HG03064 (cell line): ENCODE measurements around the gene ARMC2.
"Not testable (repeated sequence)": the region's sequence is repeated elsewhere in the genome, so short reads cannot be mapped to it uniquely, and the experiment has no call there.

Experiments used
- ATAC-seq: cut with Tn5 transposase; IDR thresholded peaks from one replicate; pipeline ENCODE4 v1.9.1; 2021; ENCODE audit warnings: low read depth; ENCODE audit not compliant: unreplicated experiment

The ARMC2 gene

DNA sequence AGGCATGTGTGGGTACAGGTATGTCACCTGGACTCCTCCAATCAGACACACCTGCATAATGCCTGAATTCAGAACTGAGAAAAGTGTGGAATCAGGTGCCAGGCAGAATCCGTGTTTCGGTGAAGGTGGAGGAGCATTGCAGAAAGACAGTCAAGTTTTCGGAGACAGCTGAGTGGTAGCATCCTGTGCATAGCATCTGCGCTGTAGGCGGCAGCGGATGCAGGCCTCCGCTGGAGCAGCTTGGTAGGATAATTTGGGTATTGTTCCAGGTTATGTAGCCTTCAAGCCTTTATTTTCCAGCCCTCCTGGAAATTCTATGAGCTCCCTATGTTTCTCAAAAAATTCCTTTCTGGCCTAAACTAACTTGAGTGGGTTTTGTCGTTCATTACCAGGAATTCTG, 15.5 kb upstream of the ARMC2 start:
- ATAC-seq = no peak

DNA sequence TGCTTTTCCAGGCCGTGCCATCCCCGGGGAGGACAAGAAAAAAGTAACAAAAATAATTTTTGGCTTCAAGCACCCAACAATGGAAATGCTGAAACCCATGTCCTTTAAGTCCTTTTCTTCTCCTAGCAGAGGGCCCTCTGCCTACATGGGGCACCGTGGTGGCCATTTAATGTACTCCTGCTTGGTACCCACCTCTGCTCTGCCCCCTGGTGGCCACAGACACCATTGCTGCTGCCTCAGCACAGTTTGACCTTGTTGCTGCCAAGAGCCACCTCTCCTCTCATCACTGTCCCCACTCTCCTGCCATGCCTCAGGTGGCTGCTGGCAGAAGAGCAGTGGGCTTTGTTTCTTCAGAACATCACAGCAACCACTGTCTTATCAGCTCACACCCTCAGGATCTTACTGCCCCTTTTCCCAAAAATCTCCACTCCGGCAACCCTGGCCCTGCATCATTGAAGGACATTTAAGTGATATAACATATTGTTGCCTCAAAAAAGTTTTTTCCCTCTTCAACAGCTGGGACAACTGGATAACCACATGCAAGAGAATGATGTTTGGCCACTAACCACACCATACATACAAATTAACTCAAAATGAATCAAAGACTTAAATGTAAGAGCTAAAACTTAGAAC, 12.9 kb upstream of the ARMC2 start:
- ATAC-seq = no peak

DNA sequence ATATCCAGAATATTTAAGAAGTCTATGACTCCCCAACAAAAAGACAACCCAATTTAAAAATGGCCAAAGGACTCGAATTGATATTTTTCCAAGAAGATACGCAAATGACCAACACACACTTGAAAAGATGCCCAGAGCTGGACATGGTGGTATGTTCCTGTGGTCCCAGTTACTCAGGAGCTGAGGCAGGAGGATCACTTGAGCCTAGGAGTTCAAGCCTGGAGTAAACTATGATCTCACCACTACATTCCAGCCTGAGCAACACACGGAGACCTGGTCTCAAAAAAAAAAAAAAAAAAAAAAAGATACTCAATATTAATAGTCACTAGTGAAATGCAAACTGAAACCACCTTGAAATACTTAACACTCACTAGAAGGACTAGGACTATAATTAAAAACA, 12.2 kb upstream of the ARMC2 start:
- no peak for ATAC-seq

DNA sequence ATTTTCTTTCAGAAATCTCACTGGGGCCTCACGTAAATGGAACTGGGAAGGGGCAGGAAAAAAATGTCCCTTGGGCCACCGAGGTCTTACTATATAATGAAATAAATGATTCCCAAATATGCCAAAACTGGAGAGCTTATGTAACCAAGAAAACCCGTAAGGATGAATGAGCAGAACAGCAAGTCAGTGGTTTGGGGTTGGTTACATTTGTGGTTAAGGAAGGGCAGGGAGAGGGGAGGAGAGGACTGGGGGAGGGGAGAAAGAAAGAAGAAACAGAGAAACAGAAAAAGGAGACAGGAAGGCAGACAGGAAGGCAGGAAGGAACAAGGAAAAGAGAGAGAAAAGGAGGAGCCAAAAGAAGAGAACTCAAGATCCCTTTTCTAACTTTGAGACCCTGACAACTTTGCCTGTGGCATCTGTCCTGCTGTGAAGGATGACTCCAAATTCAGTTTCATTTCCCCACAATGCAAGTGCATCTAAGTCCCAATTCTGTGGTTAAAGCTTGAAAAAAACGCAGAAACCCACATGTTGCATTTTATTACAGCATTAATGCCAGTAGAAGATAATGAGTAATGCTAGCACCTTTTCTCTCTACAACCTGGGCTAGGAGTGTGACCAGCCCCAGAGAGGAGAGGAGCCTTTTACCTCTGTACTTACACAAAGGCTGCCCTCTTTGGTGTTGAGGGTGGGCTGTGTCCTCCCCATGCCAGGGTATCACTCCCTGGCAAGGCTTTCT, 10.8 kb upstream of the ARMC2 start:
- ATAC-seq = no peak

DNA sequence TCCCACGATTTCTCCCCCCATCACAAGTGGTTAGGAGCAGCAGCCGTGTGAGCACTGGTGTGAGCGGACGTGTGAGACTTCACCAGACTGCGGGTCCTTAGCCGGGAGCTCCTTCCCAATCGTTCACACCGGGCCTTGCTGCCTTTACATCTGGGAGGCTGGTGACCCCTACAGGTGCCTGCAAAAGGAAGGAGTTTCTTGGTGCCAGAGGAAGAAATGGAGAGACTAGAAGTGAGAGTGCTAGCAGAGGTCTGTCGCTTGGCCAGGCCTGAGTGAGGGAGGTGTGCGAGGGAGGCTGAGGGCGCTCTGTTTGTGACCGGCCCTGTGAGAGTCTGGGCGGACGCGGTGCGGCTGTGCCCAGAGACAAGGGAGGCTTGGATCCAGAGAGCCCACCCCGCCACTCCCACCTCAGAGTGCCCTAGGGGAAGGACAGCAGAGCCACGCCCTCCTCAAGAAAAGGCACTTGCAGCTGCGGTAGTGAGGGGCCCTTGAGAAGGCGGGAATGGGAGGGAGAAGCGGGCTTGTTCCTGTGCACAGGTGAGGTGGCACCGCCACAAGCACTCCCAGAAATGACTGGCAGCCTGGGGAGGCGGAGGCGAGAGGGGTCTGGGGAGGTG, 10.0 kb upstream of the ARMC2 start:
- no peak for ATAC-seq

DNA sequence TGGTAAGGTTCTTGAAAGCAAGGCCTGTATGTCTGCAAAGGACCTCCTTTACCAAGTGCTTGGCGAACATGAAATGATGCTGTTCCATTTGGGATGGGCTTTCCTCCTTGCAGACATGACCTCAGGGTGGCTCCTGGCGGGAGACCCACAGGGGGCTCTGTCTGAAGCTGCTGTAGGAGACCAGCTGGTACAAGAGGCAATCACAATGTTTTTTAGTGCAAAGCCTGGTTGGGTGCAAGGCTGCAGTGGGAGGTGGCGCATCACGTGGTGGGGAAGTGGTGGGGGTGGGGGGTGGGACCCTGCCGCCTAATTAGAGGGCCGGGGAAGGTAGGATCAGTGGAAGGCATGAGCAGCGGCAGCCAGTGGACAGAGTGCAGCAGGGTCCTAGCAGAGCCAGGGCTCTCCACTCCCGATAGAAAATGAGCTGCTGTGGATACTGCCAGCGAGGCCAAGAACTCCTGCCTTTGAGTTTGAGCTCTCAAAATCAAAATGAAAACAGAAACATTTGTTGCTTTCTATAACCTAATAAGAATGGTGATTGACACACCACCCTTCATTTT, 9.1 kb upstream of the ARMC2 start:
- no peak for ATAC-seq

DNA sequence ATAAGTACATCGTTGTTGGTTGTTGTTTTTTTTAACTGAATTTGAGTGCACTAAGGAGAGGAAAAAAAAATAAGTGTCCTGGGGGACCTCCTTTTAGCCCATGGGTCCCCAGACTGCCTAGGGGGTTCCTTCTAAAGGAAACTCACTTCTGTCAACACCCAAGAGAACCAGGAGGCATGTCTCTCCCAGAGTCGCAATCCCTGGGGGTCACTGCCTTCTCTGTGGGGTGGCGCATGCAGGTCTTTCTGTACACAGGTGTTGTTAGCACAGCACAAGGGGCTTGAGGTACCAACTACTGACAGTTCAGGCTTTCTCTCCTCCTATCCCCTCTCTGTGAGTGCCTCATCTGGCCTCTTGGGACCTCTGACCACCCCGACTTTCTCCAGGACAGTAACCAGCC, 7.3 kb upstream of the ARMC2 start:
- no peak for ATAC-seq

DNA sequence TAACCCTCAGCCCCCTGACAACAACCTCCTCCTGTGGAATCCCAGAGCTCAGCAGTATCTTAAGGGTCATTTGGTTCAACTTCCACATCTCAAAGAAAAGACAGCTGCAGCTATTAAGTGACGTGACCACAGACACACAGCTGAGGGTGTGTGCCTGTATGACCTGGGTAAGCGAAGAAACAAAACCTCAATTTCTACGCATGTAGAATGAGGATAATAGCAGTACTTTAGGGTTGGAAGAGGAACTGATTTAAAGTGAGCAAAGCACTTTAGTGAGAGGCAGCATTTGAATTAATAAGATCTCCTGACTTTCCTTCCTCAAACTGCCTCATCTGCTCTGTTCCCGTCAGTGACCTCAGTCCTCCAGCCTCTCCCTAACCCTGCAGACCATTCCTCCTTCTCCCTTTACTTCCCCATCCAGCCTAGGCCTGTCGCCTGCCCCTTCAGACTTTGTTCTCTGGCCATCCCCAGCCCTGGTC, 6.8 kb upstream of the ARMC2 start:
- ATAC-seq = no peak

DNA sequence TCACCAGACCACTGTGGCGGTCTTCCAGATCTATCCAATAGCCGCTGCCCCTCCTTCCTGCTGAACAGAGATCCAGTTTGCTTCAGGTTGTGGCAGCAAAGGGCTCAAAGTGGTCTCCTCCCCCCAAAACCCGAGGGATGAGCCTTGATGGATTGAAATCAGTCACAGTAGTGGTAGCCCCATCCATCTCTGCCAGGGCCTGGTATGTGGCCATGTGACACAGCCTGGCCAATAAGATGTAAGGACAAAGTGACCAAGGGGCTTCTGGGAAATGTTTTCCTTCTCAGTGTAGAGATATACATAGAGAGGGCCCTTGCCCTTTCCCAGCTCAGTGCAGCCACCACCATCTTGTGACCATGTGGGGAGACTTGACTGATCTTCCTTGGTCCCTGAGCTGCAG, 4.1 kb upstream of the ARMC2 start:
- no peak for ATAC-seq

DNA sequence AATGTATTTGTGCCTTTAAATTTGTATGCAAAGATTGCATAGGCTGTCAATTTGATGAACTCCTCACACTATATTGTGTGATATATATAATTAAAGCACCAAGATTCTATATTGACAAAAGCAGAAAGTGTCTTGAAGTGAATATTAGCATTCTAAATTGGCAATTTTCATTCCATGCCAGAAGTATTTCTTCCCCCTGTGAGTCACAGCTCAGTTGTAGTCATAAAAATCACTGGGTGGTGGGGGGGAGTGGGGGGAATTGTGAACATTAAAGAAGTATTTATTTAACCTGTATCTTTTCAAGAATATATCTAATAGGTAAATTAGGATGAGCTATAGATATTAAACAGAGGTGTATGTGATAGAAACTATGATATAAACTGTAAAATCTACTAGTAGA, 3.1 kb upstream of the ARMC2 start:
- ATAC-seq = no peak

DNA sequence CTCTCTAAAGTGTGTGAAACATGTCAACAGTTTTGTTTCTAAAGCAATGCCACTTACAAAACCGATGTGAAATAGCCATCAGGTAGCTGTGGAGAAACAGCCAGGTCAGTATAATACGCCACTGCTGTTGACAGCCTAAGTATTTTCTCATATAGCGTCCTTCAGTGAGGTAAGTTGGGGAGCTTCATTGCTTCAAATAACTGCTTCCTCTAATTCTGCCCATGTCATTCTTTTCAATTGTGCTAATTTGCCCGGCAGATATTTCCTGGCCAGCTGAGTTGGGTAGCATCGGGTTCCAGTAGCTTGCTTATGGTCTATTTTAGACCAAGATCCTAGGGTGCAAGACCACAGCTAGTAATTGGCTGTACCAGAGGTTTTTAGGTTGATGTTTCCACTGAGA, 2.1 kb upstream of the ARMC2 start:
- ATAC-seq = no peak

DNA sequence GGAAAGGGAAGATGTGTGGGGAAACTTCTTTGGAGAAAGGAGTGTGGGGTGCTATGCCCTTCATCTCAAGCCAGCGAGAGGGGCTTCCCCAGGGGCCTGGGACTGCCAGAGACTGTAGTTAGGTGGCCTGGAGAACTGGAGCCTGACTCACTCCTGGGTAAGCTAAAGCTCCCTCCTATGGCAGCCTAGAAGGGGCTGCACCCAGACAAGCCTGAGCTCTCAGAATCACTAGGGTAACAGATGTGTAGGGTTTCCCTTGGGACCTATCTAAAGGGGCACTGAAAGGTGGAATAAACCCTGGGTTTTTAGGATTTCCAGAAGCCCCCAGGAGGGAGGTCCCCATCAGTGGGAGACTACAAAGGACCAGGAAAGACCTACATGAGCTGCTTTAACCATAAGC, 1.6 kb upstream of the ARMC2 start:
- ATAC-seq = no peak

DNA sequence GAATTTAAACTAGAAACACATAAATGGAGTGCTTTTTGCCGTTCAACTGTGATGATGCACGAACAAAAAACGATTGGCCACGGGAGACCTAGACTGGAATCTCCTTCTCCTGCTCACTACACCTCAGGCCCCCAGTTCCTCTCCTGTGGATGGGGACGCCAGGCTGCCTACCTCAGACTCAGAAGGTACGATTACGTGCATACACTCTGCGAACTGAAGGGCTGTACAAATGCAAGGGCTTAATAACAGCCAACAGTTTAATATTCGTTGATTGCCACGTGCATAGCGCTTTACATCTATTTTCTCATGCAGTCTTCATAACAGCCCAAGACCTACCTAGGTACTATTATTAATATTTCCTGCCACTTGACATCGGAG, 495 bp upstream of the ARMC2 start:
- ATAC-seq = no peak

DNA sequence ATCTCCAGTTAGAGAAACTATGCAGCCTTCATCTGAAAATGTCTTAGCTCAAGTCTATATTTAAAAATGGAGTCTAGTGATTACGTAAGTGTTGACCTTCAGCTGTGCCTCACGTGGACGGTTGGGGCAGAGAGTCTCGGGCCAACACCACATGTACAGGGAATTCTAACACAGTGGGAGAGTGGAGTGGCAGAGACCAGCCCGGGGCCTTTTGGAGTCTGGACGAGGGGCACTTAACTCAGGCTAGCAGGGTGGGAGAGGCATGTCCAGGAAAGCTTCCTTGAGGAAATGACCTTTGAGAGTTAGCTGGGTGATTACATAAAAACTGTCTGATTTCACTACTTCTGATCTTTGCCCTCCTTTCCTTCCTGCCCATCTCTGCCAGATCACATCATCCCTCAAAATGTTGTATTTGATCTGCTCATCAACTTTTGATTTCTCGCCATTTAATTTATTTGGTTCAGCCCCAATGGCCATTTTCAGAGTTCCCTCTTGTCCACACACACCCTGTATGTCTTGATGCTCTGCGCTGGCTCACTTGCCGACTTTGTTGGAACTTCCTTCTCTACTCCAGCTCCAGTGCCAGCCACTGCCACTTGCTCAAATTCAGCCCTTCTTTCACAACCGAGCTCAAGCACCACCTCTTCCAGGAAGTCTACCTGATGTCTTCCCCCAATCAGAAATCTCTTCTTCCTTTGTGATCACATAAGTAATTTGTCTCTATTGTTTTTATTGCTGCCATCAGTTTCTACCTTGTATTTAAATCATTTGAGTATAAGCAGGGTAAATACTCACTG, 2.6 kb downstream of the ARMC2 start:
- ATAC-seq = no peak

DNA sequence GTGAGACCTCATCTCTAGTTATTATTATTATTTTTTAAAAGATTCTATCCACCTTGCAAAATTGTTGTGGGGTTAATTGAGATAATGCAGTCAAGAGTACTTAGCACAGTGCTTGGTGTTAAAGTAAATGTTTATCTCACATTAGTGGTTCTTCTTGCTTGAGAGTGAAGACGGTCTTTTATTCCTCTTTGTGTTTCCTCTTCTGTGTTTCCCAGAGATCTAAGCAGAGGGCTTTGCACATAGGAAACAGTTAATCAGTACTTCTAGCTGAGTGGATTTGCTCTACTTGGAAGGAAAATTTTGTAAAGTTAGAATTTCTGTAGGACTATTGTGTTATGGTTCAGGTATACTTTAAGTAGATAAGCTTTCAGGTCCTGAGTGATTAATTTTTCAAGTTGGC, 3.5 kb downstream of the ARMC2 start:
- ATAC-seq = no peak

DNA sequence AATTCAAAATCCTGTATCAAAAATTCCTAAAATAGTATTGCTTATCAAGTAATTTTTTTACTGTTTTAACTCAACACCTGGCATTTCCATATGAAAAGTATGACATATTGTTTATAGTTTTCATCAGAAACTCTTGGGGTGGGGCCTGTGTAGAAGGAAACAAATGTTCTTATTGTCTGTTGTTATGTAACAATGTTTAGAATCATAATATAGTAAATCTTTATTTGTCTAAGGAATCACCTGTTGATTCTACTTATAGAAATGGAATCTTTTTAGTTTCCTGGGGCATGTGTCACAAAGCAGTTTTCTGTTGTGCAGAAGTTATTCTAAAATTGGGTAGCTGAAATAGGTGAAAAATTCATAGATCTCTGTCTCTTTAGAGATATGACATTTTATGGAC, 4.9 kb downstream of the ARMC2 start:
- ATAC-seq = no peak

DNA sequence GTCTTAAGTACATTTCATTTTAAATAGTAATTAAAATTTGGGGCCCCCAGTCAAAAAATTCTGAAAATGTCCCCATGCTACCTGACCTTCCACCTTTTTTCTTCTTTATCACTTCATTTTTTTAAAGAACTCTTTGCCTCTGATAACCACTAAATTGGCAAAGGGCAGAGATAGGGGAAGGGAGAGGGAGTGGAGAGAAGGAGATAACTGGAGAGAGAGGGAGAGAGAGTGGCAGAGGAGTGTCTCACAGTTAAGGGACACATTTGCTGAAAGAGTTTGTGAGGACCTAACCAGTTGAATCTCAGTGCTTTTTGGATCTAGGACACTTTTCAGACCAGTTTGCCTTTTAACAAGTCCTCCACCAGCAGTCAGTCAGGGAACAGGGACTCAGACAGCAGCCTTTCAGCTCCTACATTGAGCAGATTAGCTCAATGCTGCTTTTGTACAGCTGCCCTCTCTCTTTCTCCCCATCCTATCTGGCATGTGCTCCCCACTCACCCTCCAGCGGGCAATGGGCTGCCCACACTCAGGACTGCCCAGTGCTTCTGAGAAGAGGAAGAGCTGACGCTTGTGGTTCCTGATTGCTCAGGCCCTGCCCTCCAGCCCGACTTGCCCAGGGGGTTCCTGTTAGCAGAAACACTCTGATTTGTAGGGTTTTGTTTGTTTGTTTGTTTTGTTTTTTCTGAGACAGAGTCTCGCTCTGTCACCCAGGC, 14.4 kb downstream of the ARMC2 start:
- no peak for ATAC-seq

DNA sequence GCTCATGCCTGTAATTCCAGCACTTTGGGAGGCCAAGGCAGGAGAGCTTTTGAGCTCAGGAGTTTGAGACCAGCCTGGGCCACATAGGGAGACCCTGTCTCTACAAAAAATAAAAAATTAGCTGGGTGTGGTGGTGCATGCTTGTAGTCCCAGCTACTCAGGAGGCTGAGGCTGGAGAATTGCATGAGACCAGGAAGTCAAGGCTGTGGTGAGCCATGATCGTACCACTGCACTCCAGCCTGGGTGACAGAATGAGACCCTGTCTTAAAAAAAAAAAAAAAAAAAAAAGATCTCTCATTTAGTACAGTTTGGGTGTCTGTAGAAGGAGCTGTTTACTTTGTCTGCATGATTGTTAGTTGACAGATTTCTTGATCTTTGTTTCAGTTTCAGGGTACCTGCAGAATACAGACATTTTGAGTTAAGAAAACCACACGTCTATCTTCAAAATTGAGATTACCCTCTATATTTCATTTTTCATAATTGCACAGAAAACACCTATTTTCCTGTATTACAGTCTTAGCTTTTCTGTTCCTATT, 17.6 kb downstream of the ARMC2 start:
- ATAC-seq = not testable (repeated sequence)

DNA sequence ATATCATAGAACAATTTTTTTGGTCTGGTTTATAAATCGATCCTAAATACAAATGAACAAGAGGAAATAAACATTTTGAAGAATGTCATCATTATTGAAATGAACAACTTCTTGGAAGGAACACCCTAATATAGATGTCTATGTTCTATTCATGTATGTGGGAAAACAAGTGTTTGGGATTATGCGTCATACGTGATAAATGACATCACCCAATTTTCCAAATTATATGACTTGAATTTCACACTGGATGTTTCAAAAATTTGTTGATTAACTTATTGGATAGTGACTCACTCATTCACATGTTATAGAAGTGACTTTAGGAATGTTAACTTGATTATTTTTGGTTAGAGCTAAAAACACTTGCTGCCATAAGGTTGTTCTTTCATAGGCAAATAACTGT, 18.6 kb downstream of the ARMC2 start:
- no peak for ATAC-seq

DNA sequence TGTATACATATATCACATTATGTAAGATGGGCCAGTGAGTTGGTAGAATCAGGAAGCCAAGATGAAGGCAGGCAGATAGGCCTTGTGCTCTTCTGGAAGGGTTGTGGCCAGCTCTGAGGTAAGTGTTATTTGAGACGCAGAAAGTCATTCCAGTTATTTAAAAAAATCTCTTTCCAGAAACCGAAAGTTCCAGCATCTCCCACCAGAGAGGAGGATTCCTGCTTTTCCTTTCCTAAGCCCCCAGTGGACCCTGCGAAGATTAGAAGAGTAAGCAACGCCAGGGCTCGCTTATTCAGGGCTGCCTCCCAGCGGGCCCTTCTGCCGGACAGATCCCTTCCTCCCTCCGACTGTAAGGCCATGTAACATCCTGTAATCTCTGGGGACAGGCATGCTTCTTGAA, 20.4 kb downstream of the ARMC2 start:
- no peak for ATAC-seq
